K562 (cell line): Measurements from ENCODE around the gene OR8B12. TPM values are rescaled to one million over a fixed set of nuclear protein-coding genes. Genes with fewer than 3 reads are reported as not detected.

ENCODE experiments used
- ATAC-seq: fragments of 200-7000 bp; cut with Tn5 transposase; 3 replicates; pipeline ENCODE4 v1.9.1; 2020; ENCODE audit warnings: moderate library complexity
- BruUV-seq: library from RNA; stranded (reverse); fragments of 400-500 nt; replicated peaks from 2 replicates; lab custom pipeline; 2021; lab: Mats Ljungman, UMichigan
- CTCF ChIA-PET: fragments of 300-600 bp; formaldehyde crosslinking; extraction: SDS; loops from one replicate; lab custom pipeline; 2021; ENCODE audit warnings: low intra/inter-chr PET ratio; lab: Yijun Ruan, JAX
- POLR2A ChIA-PET: fragments of 300-600, 350-650 bp; sonication (Branson Sonifier 250); formaldehyde crosslinking; extraction: SDS; loops from one replicate; lab custom pipeline; 2021; ENCODE audit warnings: antibody characterized with exemption, inconsistent platforms; lab: Yijun Ruan, JAX
- DNase-seq, 4 experiments: peaks; one replicate each; pipeline versions ENCODE4 v3.0.0 to v3.0.0-alpha.2; 2011 to 2018; ENCODE audit warnings: low spot score in 3 of 4, mixed read lengths in 3 of 4; ENCODE audit errors: extremely low read depth in 1 of 4
- FAIRE-seq: peaks from 2 replicates; lab custom pipeline; 2011; peaks lifted over from hg19 to GRCh38; lab: Jason Lieb, UNC
- H2AFZ ChIP-seq: 2 replicates; pipeline ENCODE4 v1.6.0; 2011; ENCODE audit warnings: low read depth, low read length, control low read depth, inconsistent platforms
- H3K27ac ChIP-seq: fragments of 200-600 bp; 3 replicates; pipeline ENCODE4 v1.8.0; 2011; ENCODE audit warnings: low read depth, mild to moderate bottlenecking, control low read depth, inconsistent platforms, low read length, moderate library complexity, mixed read lengths; ENCODE audit errors: extremely low read depth
- H3K27me3 ChIP-seq, 2 experiments: fragments of 300-600 bp in 1 of 2; 2 replicates in 1 of 2; 3 replicates in 1 of 2; pipeline versions ENCODE4 v1.6.0 to v1.8.0; 2011; ENCODE audit warnings: inconsistent platforms in 2 of 2, low read length in 2 of 2, mild to moderate bottlenecking in 1 of 2, mixed read lengths in 1 of 2, moderate library complexity in 1 of 2; ENCODE audit not compliant: control insufficient read depth in 2 of 2, insufficient read depth in 2 of 2
- H3K36me3 ChIP-seq: fragments of 300-600 bp; 3 replicates; pipeline ENCODE4 v1.8.0; 2011; ENCODE audit warnings: mild to moderate bottlenecking, low read length, inconsistent platforms; ENCODE audit not compliant: control insufficient read depth, insufficient read depth
- H3K4me1 ChIP-seq, 2 experiments: fragments of 200-600 bp in 1 of 2; replicated peaks in 1 of 2; 2 replicates in 1 of 2; 3 replicates in 1 of 2; pipeline versions ENCODE4 v1.5.1 to v1.8.0; 2011; ENCODE audit warnings: inconsistent platforms in 2 of 2, low read length in 2 of 2, mild to moderate bottlenecking in 1 of 2, mixed read lengths in 1 of 2, moderate library complexity in 1 of 2; ENCODE audit not compliant: control insufficient read depth in 2 of 2, insufficient read depth in 2 of 2
- H3K4me2 ChIP-seq: 2 replicates; pipeline ENCODE4 v1.6.1; 2011; ENCODE audit warnings: low read length, control low read depth, inconsistent platforms, mixed read lengths; ENCODE audit not compliant: insufficient read depth
- H3K4me3 ChIP-seq: fragments of 200-600 bp; sonication (generic), shearing (Covaris generic); 2 replicates; pipeline ENCODE4 v1.5.1; 2016; ENCODE audit warnings: control low read depth, inconsistent platforms
- H3K79me2 ChIP-seq: fragments of 200-600 bp; 3 replicates; pipeline ENCODE4 v1.8.0; 2011; ENCODE audit warnings: low read length, inconsistent platforms; ENCODE audit not compliant: control insufficient read depth, insufficient read depth
- H3K9ac ChIP-seq, 2 experiments: 2 replicates each; pipeline versions ENCODE4 v1.6.0 to v1.6.1; 2011; ENCODE audit warnings: low read depth in 2 of 2, low read length in 2 of 2, control low read depth in 1 of 2, inconsistent platforms in 1 of 2, mild to moderate bottlenecking in 1 of 2, mixed read lengths in 1 of 2; ENCODE audit not compliant: insufficient read depth in 1 of 2
- H3K9me1 ChIP-seq: one replicate; pipeline ENCODE4 v1.6.0; 2011; ENCODE audit warnings: inconsistent platforms, mild to moderate bottlenecking, low read length, moderate library complexity; ENCODE audit not compliant: control insufficient read depth, insufficient read depth
- H3K9me3 ChIP-seq: replicated peaks from 2 replicates; pipeline ENCODE4 v1.5.1; 2011; ENCODE audit warnings: low read depth, low read length, inconsistent platforms; ENCODE audit not compliant: control insufficient read depth, insufficient read depth
- H4K20me1 ChIP-seq: replicated peaks from 2 replicates; pipeline ENCODE4 v1.6.1; 2011; ENCODE audit warnings: low read length, inconsistent platforms, mixed read lengths; ENCODE audit not compliant: control insufficient read depth, insufficient read depth
- CSDE1 ChIP-seq, 2 experiments: fragments of 450-650 bp; IDR thresholded peaks; 2 replicates each; pipeline ENCODE4 v1.6.1; 2016; ENCODE audit warnings: mild to moderate bottlenecking in 1 of 2
- CUX1 ChIP-seq: fragments of 200-800 bp; sonication (Bioruptor generic); IDR thresholded peaks from 2 replicates; pipeline ENCODE4 v1.6.1; 2016; ENCODE audit warnings: missing genetic modification characterization, missing compliant biosample characterization
- EHMT2 ChIP-seq: fragments of 450-650 bp; IDR thresholded peaks from 2 replicates; pipeline ENCODE4 v1.6.1; 2018; ENCODE audit warnings: antibody characterized with exemption
- KDM2B ChIP-seq: fragments of 250-450 bp; sonication (Bioruptor Pico); IDR thresholded peaks from 2 replicates; pipeline ENCODE4 v1.8.0; 2021; ENCODE audit warnings: mild to moderate bottlenecking, moderate library complexity
- PPARD ChIP-seq: fragments of 250-450 bp; sonication (Bioruptor Pico); IDR thresholded peaks from 2 replicates; pipeline ENCODE4 v1.8.0; 2022; ENCODE audit warnings: inconsistent platforms, mild to moderate bottlenecking, moderate library complexity
- ZNF232 ChIP-seq: sonication (generic); formaldehyde crosslinking; IDR thresholded peaks from 2 replicates; pipeline ENCODE4 v1.8.0; 2022; ENCODE audit warnings: mild to moderate bottlenecking, missing genetic modification reagents
- ZNF384 ChIP-seq: IDR thresholded peaks from 2 replicates; pipeline ENCODE4 v1.6.1; 2012; ENCODE audit warnings: low read depth, low read length, improper control_type of control experiment
- ZNF444 ChIP-seq: fragments of 250-450 bp; sonication (Bioruptor Pico); IDR thresholded peaks from 2 replicates; pipeline ENCODE4 v1.4.0; 2020; ENCODE audit warnings: mild to moderate bottlenecking, moderate library complexity
- ZNF644 ChIP-seq: fragments of 200-800 bp; sonication (Bioruptor generic); IDR thresholded peaks from 2 replicates; pipeline ENCODE4 v1.6.1; 2016; ENCODE audit warnings: low read depth, missing genetic modification characterization, missing compliant biosample characterization
- WGBS: fragments of 100-300 bp; shearing (Covaris generic); methylation state at CpG from one replicate; pipeline ENCODE4 v1.1.6; 2016; ENCODE audit warnings: low coverage, mixed read lengths; ENCODE audit not compliant: insufficient coverage; ENCODE audit errors: missing lambda C conversion rate; 5-methylcytosine and 5-hydroxymethylcytosine counted together
- in situ Hi-C: fragments of 300-500 bp; cut with MboI; formaldehyde crosslinking; loops from 4 replicates; pipeline ENCODE4 v1.15.0; 2018; ENCODE audit warnings: inconsistent platforms, mixed read lengths
- intact Hi-C: fragments of 100-400 bp; cut with micrococcal nuclease; formaldehyde crosslinking; loops from 2 replicates; pipeline ENCODE4 v1.14.2; 2022
- polyA plus RNA-seq, 8 experiments: library from polyadenylated mRNA; depleted of rRNA in 4 of 8; stranded (reverse) in 5 of 8; unstranded in 3 of 8; fragments of >200 nt; fragmentation: Nextera tagmentation in 2 of 8; fragmentation: Illumina TruSeq in 1 of 8; extraction: Ambion mirVana in 2 of 8; extraction: Trizol in 1 of 8; gene quantifications; 2 replicates each; pipeline versions ENCODE4 v1.2.1 to v1.2.3, GENCODE V29; 2011 to 2014; ENCODE audit warnings: inconsistent platforms in 1 of 8, missing spikeins in 1 of 8
- total RNA-seq, 7 experiments: library from RNA; depleted of rRNA in 6 of 7; stranded (reverse); fragments of >200 nt in 6 of 7; fragmentation: Illumina TruSeq in 2 of 7; extraction: Trizol in 2 of 7; gene quantifications; 2 replicates each; pipeline versions ENCODE4 v1.2.1 to v1.2.3, GENCODE V29; 2011 to 2021; ENCODE audit warnings: low replicate concordance in 1 of 7
- TF ChIP-seq, protein P1 (sequence below): IDR thresholded peaks from 2 replicates; pipeline ENCODE4 v1.6.1; 2011; ENCODE audit warnings: borderline replicate concordance, low read depth, mild to moderate bottlenecking, moderate library complexity, low read length; ENCODE audit not compliant: insufficient read depth, poor library complexity, severe bottlenecking
- TF ChIP-seq, protein P2 (sequence below): fragments of 450-650 bp; IDR thresholded peaks from 2 replicates; pipeline ENCODE4 v1.6.1; 2016
- TF ChIP-seq, protein P3 (sequence below): fragments of 250-450 bp; sonication (Bioruptor Pico); IDR thresholded peaks from 2 replicates; pipeline ENCODE4 v1.5.0; 2022; ENCODE audit warnings: mild to moderate bottlenecking

OR8B12 gene
- total and polyA plus RNA-seq, 9 of the 15 experiments (the other 6 are each of a cell fraction or from before 2014, with no cell fraction given) = 0.06 TPM; not detected in 8

GRCh38 chr11:124533626-124534025 is 9.8 kb downstream of the OR8B12 start:
- ATAC-seq (no peak), FAIRE-seq (no peak), DNase-seq (no peak)
- no TSS peak for BruUV-seq
- ChIA-PET CTCF (no interaction called here), POLR2A (no interaction called here)
- Histone ChIP-seq H3K27ac (no peak overlapping the region), H2AFZ (no peak overlapping the region), H3K4me1 (peaks cover 0 to 22% of the 10 kb centered on the region in 2 experiments; a peak in 4 of 5 replicates), H3K9me3 (no peaks in the 10 kb centered on the region), H4K20me1 (no peaks in the 10 kb centered on the region), H3K4me3 (no peak overlapping the region), H3K9me1 (no peaks in the 10 kb centered on the region), H3K79me2 (no peaks in the 10 kb centered on the region), H3K4me2 (no peak overlapping the region), H3K9ac (no peak overlapping the region), H3K36me3 (no peaks in the 10 kb centered on the region), H3K27me3 (no peaks in the 10 kb centered on the region)
- intact Hi-C loops = no loop called here
- in situ Hi-C loops = no loop called here
- 42% methylated on average over 2 of the region's 2 CpGs for WGBS
- no peak for TF ChIP-seq ZNF444 (CRISPR knock-in tag)
- no peak for TF ChIP-seq PPARD (CRISPR knock-in tag)
- TF ChIP-seq, protein P1, sequence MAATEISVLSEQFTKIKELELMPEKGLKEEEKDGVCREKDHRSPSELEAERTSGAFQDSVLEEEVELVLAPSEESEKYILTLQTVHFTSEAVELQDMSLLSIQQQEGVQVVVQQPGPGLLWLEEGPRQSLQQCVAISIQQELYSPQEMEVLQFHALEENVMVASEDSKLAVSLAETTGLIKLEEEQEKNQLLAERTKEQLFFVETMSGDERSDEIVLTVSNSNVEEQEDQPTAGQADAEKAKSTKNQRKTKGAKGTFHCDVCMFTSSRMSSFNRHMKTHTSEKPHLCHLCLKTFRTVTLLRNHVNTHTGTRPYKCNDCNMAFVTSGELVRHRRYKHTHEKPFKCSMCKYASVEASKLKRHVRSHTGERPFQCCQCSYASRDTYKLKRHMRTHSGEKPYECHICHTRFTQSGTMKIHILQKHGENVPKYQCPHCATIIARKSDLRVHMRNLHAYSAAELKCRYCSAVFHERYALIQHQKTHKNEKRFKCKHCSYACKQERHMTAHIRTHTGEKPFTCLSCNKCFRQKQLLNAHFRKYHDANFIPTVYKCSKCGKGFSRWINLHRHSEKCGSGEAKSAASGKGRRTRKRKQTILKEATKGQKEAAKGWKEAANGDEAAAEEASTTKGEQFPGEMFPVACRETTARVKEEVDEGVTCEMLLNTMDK = no peak
- no peak for TF ChIP-seq EHMT2
- TF ChIP-seq, protein P2, sequence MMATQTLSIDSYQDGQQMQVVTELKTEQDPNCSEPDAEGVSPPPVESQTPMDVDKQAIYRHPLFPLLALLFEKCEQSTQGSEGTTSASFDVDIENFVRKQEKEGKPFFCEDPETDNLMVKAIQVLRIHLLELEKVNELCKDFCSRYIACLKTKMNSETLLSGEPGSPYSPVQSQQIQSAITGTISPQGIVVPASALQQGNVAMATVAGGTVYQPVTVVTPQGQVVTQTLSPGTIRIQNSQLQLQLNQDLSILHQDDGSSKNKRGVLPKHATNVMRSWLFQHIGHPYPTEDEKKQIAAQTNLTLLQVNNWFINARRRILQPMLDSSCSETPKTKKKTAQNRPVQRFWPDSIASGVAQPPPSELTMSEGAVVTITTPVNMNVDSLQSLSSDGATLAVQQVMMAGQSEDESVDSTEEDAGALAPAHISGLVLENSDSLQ = no peak
- TF ChIP-seq, protein P3, sequence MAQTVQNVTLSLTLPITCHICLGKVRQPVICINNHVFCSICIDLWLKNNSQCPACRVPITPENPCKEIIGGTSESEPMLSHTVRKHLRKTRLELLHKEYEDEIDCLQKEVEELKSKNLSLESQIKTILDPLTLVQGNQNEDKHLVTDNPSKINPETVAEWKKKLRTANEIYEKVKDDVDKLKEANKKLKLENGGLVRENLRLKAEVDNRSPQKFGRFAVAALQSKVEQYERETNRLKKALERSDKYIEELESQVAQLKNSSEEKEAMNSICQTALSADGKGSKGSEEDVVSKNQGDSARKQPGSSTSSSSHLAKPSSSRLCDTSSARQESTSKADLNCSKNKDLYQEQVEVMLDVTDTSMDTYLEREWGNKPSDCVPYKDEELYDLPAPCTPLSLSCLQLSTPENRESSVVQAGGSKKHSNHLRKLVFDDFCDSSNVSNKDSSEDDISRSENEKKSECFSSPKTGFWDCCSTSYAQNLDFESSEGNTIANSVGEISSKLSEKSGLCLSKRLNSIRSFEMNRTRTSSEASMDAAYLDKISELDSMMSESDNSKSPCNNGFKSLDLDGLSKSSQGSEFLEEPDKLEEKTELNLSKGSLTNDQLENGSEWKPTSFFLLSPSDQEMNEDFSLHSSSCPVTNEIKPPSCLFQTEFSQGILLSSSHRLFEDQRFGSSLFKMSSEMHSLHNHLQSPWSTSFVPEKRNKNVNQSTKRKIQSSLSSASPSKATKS (CRISPR knock-in tag) = no peak
- TF ChIP-seq CSDE1 (IDR thresholded peaks at IDR 0.05) = no peak
- TF ChIP-seq CUX1 = no peak
- TF ChIP-seq ZNF232 (CRISPR knock-in tag) = no peak
- TF ChIP-seq ZNF384 = no peak
- TF ChIP-seq KDM2B (CRISPR knock-in tag) = no peak
- TF ChIP-seq ZNF644 = no peak
